Testis (tissue), 2 donors: ENCODE measurements around the gene APC2.
"Not testable (repeated sequence)": the region's sequence is repeated elsewhere in the genome, so short reads cannot be mapped to it uniquely, and the experiment has no call there.

Experiments
- POLR2A ChIP-seq: fragments of 450-650 bp; IDR thresholded peaks from one replicate; pipeline ENCODE4 v1.6.1; 2017; ENCODE audit warnings: antibody characterized with exemption, mild to moderate bottlenecking, moderate library complexity
- TF ChIP-seq, protein P1 (sequence below), 3 experiments: fragments of 450-650 bp in 2 of 3; fragments of 200-600 bp in 1 of 3; sonication (generic) in 1 of 3; IDR thresholded peaks; one replicate each; pipeline ENCODE4 v1.5.1; 2016 to 2019; ENCODE audit warnings: antibody characterized with exemption in 3 of 3, mild to moderate bottlenecking in 2 of 3, moderate library complexity in 1 of 3

DNA sequence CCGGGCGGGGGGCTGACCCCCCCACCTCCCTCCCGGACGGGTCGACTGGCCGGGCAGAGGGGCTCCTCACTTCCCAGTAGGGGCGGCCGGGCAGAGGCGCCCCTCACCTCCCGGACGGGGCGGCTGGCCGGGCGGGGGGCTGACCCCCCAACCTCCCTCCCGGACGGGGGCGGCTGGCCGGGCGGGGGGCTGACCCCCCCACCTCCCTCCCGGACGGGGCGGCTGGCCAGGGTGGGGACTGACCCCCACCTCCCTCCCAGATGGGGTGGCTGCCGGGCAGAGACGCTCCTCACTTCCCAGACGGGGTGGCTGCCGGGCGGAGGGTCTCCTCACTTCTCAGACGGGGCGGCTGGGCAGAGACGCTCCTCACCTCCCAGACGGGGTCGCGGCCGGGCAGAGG lies 49.3 kb downstream of the APC2 start:
- TF ChIP-seq, protein P1, sequence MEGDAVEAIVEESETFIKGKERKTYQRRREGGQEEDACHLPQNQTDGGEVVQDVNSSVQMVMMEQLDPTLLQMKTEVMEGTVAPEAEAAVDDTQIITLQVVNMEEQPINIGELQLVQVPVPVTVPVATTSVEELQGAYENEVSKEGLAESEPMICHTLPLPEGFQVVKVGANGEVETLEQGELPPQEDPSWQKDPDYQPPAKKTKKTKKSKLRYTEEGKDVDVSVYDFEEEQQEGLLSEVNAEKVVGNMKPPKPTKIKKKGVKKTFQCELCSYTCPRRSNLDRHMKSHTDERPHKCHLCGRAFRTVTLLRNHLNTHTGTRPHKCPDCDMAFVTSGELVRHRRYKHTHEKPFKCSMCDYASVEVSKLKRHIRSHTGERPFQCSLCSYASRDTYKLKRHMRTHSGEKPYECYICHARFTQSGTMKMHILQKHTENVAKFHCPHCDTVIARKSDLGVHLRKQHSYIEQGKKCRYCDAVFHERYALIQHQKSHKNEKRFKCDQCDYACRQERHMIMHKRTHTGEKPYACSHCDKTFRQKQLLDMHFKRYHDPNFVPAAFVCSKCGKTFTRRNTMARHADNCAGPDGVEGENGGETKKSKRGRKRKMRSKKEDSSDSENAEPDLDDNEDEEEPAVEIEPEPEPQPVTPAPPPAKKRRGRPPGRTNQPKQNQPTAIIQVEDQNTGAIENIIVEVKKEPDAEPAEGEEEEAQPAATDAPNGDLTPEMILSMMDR (IDR thresholded peaks at IDR 0.05), result not testable (repeated sequence)
- not testable (repeated sequence) for TF ChIP-seq POLR2A
